Measurements from ENCODE around the gene PDIK1L.

The PDIK1L gene

GRCh38 chr1:26142159-26142558 is 30.5 kb downstream of the PDIK1L start:
- Histone ChIP-seq H3K36me3 (ENCODE audit: control insufficient read depth in 1 of 2, insufficient read depth in 2 of 2, low read depth in 1 of 2, low read length in 2 of 2) (no peaks in the 10 kb centered on the region), H2BK12ac (ENCODE audit: low read length in 2 of 2) (no peak overlapping the region), H3K79me1 (replicated peaks; ENCODE audit: low read length, poor library complexity, severe bottlenecking) (no peaks in the 10 kb centered on the region), H4K8ac (ENCODE audit: low read length) (no peak overlapping the region), H2BK5ac (ENCODE audit: low read depth, low read length, poor library complexity, severe bottlenecking) (no peak overlapping the region), H3K4me1 (ENCODE audit: control insufficient read depth, insufficient read depth, low read depth, low read length) (peaks cover 1% of the 10 kb centered on the region), H2BK15ac (ENCODE audit: low read depth, poor library complexity, severe bottlenecking) (no peak overlapping the region), H2AFZ (ENCODE audit: low read depth, low read length) (no peak overlapping the region), H2AK5ac (ENCODE audit: low read length, severe bottlenecking) (no peak overlapping the region), H3K4ac (ENCODE audit: low read depth in 1 of 2, low read length in 2 of 2) (no peak overlapping the region), H3K23ac (ENCODE audit: low read length in 2 of 2) (no peak overlapping the region), H3K4me3 (ENCODE audit: insufficient read depth in 1 of 2, low read depth in 1 of 2, low read length in 2 of 2) (no peak overlapping the region), H3K9ac (ENCODE audit: low read length) (no peak overlapping the region), H4K91ac (ENCODE audit: low read length) (no peak overlapping the region), H3K14ac (ENCODE audit: low read length in 2 of 2) (no peak overlapping the region), H3K18ac (ENCODE audit: low read depth in 1 of 2, low read length in 2 of 2) (no peak overlapping the region), H3K4me2 (ENCODE audit: low read length, poor library complexity, severe bottlenecking) (no peak overlapping the region), H2BK120ac (ENCODE audit: low read depth, low read length) (no peak overlapping the region), H3K27ac (ENCODE audit: low read length, poor library complexity, severe bottlenecking) (no peak overlapping the region), H3K9me3 (ENCODE audit: control insufficient read depth, low read length) (no peaks in the 10 kb centered on the region), H3K27me3 (ENCODE audit: control insufficient read depth in 1 of 2, insufficient read depth in 1 of 2, low read length in 2 of 2) (peaks cover 19 to 20% of the 10 kb centered on the region in 2 experiments)
- DNase-seq: no peak
- whole genome bisulfite sequencing: over 99% methylated on average over 6 of the region's 8 CpGs

GRCh38 chr1:26145041-26145959 is 33.7 kb downstream of the PDIK1L start:
- no peak overlapping the region for H2BK120ac ChIP-seq (ENCODE audit: low read depth, low read length)
- no peak overlapping the region for H2AK5ac ChIP-seq (ENCODE audit: low read length, severe bottlenecking)
- H3K23ac ChIP-seq (ENCODE audit: low read length in 2 of 2): no peak overlapping the region
- DNase-seq: peak; percentile 86
- peak overlapping the region in 1 of 2 experiments; percentile 21 for H2BK12ac ChIP-seq (ENCODE audit: low read length in 2 of 2)
- no peak overlapping the region for H3K18ac ChIP-seq (ENCODE audit: low read depth in 1 of 2, low read length in 2 of 2)
- no peak overlapping the region for H2BK15ac ChIP-seq (ENCODE audit: low read depth, poor library complexity, severe bottlenecking)
- peaks cover 44 to 46% of the 10 kb centered on the region in 2 experiments for H3K27me3 ChIP-seq (ENCODE audit: control insufficient read depth in 1 of 2, insufficient read depth in 1 of 2, low read length in 2 of 2)
- H3K9ac ChIP-seq (ENCODE audit: low read length): no peak overlapping the region
- H3K36me3 ChIP-seq (ENCODE audit: control insufficient read depth in 1 of 2, insufficient read depth in 2 of 2, low read depth in 1 of 2, low read length in 2 of 2): no peaks in the 10 kb centered on the region
- no peak overlapping the region for H3K4me2 ChIP-seq (ENCODE audit: low read length, poor library complexity, severe bottlenecking)
- H3K79me1 ChIP-seq (replicated peaks; ENCODE audit: low read length, poor library complexity, severe bottlenecking): no peaks in the 10 kb centered on the region
- H3K9me3 ChIP-seq (ENCODE audit: control insufficient read depth, low read length): no peaks in the 10 kb centered on the region
- H2BK5ac ChIP-seq (ENCODE audit: low read depth, low read length, poor library complexity, severe bottlenecking): no peak overlapping the region
- H3K14ac ChIP-seq (ENCODE audit: low read length in 2 of 2): no peak overlapping the region
- peak overlapping the region in 1 of 2 experiments; percentile 64 for H3K4ac ChIP-seq (ENCODE audit: low read depth in 1 of 2, low read length in 2 of 2)
- peaks cover 3% of the 10 kb centered on the region for H3K4me1 ChIP-seq (ENCODE audit: control insufficient read depth, insufficient read depth, low read depth, low read length)
- H2AFZ ChIP-seq (ENCODE audit: low read depth, low read length): no peak overlapping the region
- H3K27ac ChIP-seq (ENCODE audit: low read length, poor library complexity, severe bottlenecking): no peak overlapping the region
- H4K8ac ChIP-seq (ENCODE audit: low read length): no peak overlapping the region
- peak overlapping the region; percentile 54 for H4K91ac ChIP-seq (ENCODE audit: low read length)
- no peak overlapping the region for H3K4me3 ChIP-seq (ENCODE audit: insufficient read depth in 1 of 2, low read depth in 1 of 2, low read length in 2 of 2)
- 41% methylated on average over 15 of the region's 19 CpGs for WGBS

GRCh38 chr1:26145960-26146294 is 34.3 kb downstream of the PDIK1L start:
- H3K9ac ChIP-seq (ENCODE audit: low read length): no peak overlapping the region
- no peak overlapping the region for H4K91ac ChIP-seq (ENCODE audit: low read length)
- peaks cover 48 to 51% of the 10 kb centered on the region in 2 experiments for H3K27me3 ChIP-seq (ENCODE audit: control insufficient read depth in 1 of 2, insufficient read depth in 1 of 2, low read length in 2 of 2)
- no peak overlapping the region for H2AK5ac ChIP-seq (ENCODE audit: low read length, severe bottlenecking)
- no peak for DNase-seq
- peaks cover 3% of the 10 kb centered on the region for H3K4me1 ChIP-seq (ENCODE audit: control insufficient read depth, insufficient read depth, low read depth, low read length)
- no peak overlapping the region for H3K27ac ChIP-seq (ENCODE audit: low read length, poor library complexity, severe bottlenecking)
- no peaks in the 10 kb centered on the region for H3K36me3 ChIP-seq (ENCODE audit: control insufficient read depth in 1 of 2, insufficient read depth in 2 of 2, low read depth in 1 of 2, low read length in 2 of 2)
- H3K4me3 ChIP-seq (ENCODE audit: insufficient read depth in 1 of 2, low read depth in 1 of 2, low read length in 2 of 2): no peak overlapping the region
- H3K9me3 ChIP-seq (ENCODE audit: control insufficient read depth, low read length): no peaks in the 10 kb centered on the region
- H2BK12ac ChIP-seq (ENCODE audit: low read length in 2 of 2): peak overlapping the region in 1 of 2 experiments; percentile 21
- no peak overlapping the region for H2BK15ac ChIP-seq (ENCODE audit: low read depth, poor library complexity, severe bottlenecking)
- H3K4me2 ChIP-seq (ENCODE audit: low read length, poor library complexity, severe bottlenecking): no peak overlapping the region
- H2AFZ ChIP-seq (ENCODE audit: low read depth, low read length): no peak overlapping the region
- peak overlapping the region in 1 of 2 experiments; percentile 64 for H3K4ac ChIP-seq (ENCODE audit: low read depth in 1 of 2, low read length in 2 of 2)
- no peak overlapping the region for H3K14ac ChIP-seq (ENCODE audit: low read length in 2 of 2)
- no peak overlapping the region for H3K18ac ChIP-seq (ENCODE audit: low read depth in 1 of 2, low read length in 2 of 2)
- WGBS: 37% methylated on average over 6 of the region's 6 CpGs
- H2BK120ac ChIP-seq (ENCODE audit: low read depth, low read length): no peak overlapping the region
- H2BK5ac ChIP-seq (ENCODE audit: low read depth, low read length, poor library complexity, severe bottlenecking): no peak overlapping the region
- H3K79me1 ChIP-seq (replicated peaks; ENCODE audit: low read length, poor library complexity, severe bottlenecking): no peaks in the 10 kb centered on the region
- peak overlapping the region; percentile 40 for H4K8ac ChIP-seq (ENCODE audit: low read length)
- H3K23ac ChIP-seq (ENCODE audit: low read length in 2 of 2): no peak overlapping the region

GRCh38 chr1:26148887-26149286 is 37.3 kb downstream of the PDIK1L start:
- Histone ChIP-seq H2AK5ac (ENCODE audit: low read length, severe bottlenecking) (no peak overlapping the region), H3K4me1 (ENCODE audit: control insufficient read depth, insufficient read depth, low read depth, low read length) (peaks cover 1% of the 10 kb centered on the region), H2BK5ac (ENCODE audit: low read depth, low read length, poor library complexity, severe bottlenecking) (no peak overlapping the region), H2BK120ac (ENCODE audit: low read depth, low read length) (no peak overlapping the region), H3K79me1 (replicated peaks; ENCODE audit: low read length, poor library complexity, severe bottlenecking) (no peaks in the 10 kb centered on the region), H2BK15ac (ENCODE audit: low read depth, poor library complexity, severe bottlenecking) (no peak overlapping the region), H3K18ac (ENCODE audit: low read depth in 1 of 2, low read length in 2 of 2) (no peak overlapping the region), H3K4ac (ENCODE audit: low read depth in 1 of 2, low read length in 2 of 2) (no peak overlapping the region), H3K4me3 (ENCODE audit: insufficient read depth in 1 of 2, low read depth in 1 of 2, low read length in 2 of 2) (no peak overlapping the region), H2BK12ac (ENCODE audit: low read length in 2 of 2) (no peak overlapping the region), H3K9me3 (ENCODE audit: control insufficient read depth, low read length) (no peaks in the 10 kb centered on the region), H3K27me3 (ENCODE audit: control insufficient read depth in 1 of 2, insufficient read depth in 1 of 2, low read length in 2 of 2) (peaks cover 55 to 66% of the 10 kb centered on the region in 2 experiments), H3K23ac (ENCODE audit: low read length in 2 of 2) (no peak overlapping the region), H3K27ac (ENCODE audit: low read length, poor library complexity, severe bottlenecking) (no peak overlapping the region), H3K9ac (ENCODE audit: low read length) (no peak overlapping the region), H4K91ac (ENCODE audit: low read length) (no peak overlapping the region), H3K36me3 (ENCODE audit: control insufficient read depth in 1 of 2, insufficient read depth in 2 of 2, low read depth in 1 of 2, low read length in 2 of 2) (no peaks in the 10 kb centered on the region), H3K14ac (ENCODE audit: low read length in 2 of 2) (no peak overlapping the region), H2AFZ (ENCODE audit: low read depth, low read length) (no peak overlapping the region), H3K4me2 (ENCODE audit: low read length, poor library complexity, severe bottlenecking) (no peak overlapping the region), H4K8ac (ENCODE audit: low read length) (no peak overlapping the region)
- no peak for DNase-seq

Data from mesenchymal stem cell (in vitro differentiated cells and primary cell).